B cell (primary cell): ENCODE measurements around the gene PPP2R5E. TPM values are rescaled to one million over a fixed set of nuclear protein-coding genes. Genes with fewer than 3 reads are reported as not detected.

ENCODE experiments used
- ATAC-seq: fragments of 200-7000 bp; cut with Tn5 transposase; one replicate; pipeline ENCODE4 v1.10.0; 2021; ENCODE audit warnings: low read depth, mild to moderate bottlenecking, moderate number of reproducible peaks, moderate library complexity
- CTCF ChIA-PET: fragments of 350-600 bp; sonication (Branson Sonifier 250); formaldehyde crosslinking; loops from one replicate; lab custom pipeline; 2021; ENCODE audit warnings: antibody characterized with exemption, inconsistent platforms; lab: Charles Lee
- POLR2A ChIA-PET: fragments of 350-600 bp; sonication (Branson Sonifier 250); formaldehyde crosslinking; loops from one replicate; lab custom pipeline; 2021; ENCODE audit warnings: antibody characterized with exemption; lab: Charles Lee
- DNase-seq: peaks from one replicate; pipeline ENCODE4 v3.0.0; 2013
- H2AFZ ChIP-seq: 2 replicates; pipeline ENCODE4 v1.6.1; 2012; ENCODE audit warnings: mild to moderate bottlenecking, low read depth, low read length; ENCODE audit not compliant: insufficient read depth, poor library complexity, severe bottlenecking
- H3K27ac ChIP-seq, 2 donors: 1 replicate in 1 of 2; 2 replicates in 1 of 2; pipeline ENCODE4 v1.5.1; 2012 to 2013; ENCODE audit warnings: low read length in 2 of 2, mild to moderate bottlenecking in 2 of 2, moderate library complexity in 1 of 2
- H3K27me3 ChIP-seq, 4 experiments: fragments of 200-600 bp in 1 of 4; sonication (generic) in 1 of 4; replicated peaks in 1 of 4; 1 replicate in 2 of 4; 2 replicates in 2 of 4; pipeline versions ENCODE4 v1.6.1 to v1.7.0; 2013 to 2016; ENCODE audit warnings: low read length in 3 of 4, mild to moderate bottlenecking in 2 of 4, mixed read lengths in 1 of 4, moderate library complexity in 1 of 4; ENCODE audit not compliant: insufficient read depth in 4 of 4, control insufficient read depth in 3 of 4; ENCODE audit errors: control extremely low read depth in 1 of 4
- H3K36me3 ChIP-seq, 2 experiments: replicated peaks in 1 of 2; 1 replicate in 1 of 2; 2 replicates in 1 of 2; pipeline versions ENCODE4 v1.6.1 to v1.7.1; 2013; ENCODE audit warnings: low read length in 1 of 2; ENCODE audit not compliant: insufficient read depth in 2 of 2, control insufficient read depth in 1 of 2; ENCODE audit errors: control extremely low read depth in 1 of 2, extremely low read depth in 1 of 2
- H3K4me1 ChIP-seq, 2 donors: fragments of 200-600 bp in 1 of 2; sonication (generic) in 1 of 2; 1 replicate in 1 of 2; 2 replicates in 1 of 2; pipeline versions ENCODE4 v1.5.1 to v1.6.1; 2013 to 2017; ENCODE audit warnings: low read length in 2 of 2; ENCODE audit not compliant: control insufficient read depth in 2 of 2, insufficient read depth in 2 of 2
- H3K4me2 ChIP-seq: replicated peaks from 2 replicates; pipeline ENCODE3; 2012; ENCODE audit warnings: mild to moderate bottlenecking, low read depth, low read length; ENCODE audit not compliant: poor library complexity, severe bottlenecking
- H3K4me3 ChIP-seq, 5 experiments: fragments of 200-600 bp in 1 of 5; sonication (generic) in 1 of 5; 1 replicate in 3 of 5; 2 replicates in 2 of 5; pipeline versions ENCODE4 v1.5.1 to v1.7.0; 2011 to 2016; ENCODE audit warnings: low read length in 4 of 5, mild to moderate bottlenecking in 4 of 5, low read depth in 2 of 5, control low read depth in 1 of 5, moderate library complexity in 1 of 5; ENCODE audit not compliant: insufficient read depth in 1 of 5; ENCODE audit errors: control extremely low read depth in 1 of 5, extremely low read depth in 1 of 5
- H3K79me2 ChIP-seq: fragments of 200-600 bp; sonication (generic); one replicate; pipeline ENCODE4 v1.6.0; 2016; ENCODE audit warnings: low read length; ENCODE audit not compliant: control insufficient read depth, insufficient read depth
- H3K9ac ChIP-seq: fragments of 200-600 bp; sonication (generic); 2 replicates; pipeline ENCODE4 v1.6.1; 2017; ENCODE audit warnings: mild to moderate bottlenecking, low read length, moderate library complexity
- H3K9me3 ChIP-seq, 3 donors: one replicate each; pipeline versions ENCODE4 v1.6.1 to v1.7.1; 2013; ENCODE audit warnings: low read length in 2 of 3; ENCODE audit not compliant: control insufficient read depth in 2 of 3, insufficient read depth in 1 of 3; ENCODE audit errors: control extremely low read depth in 1 of 3
- H4K20me1 ChIP-seq: 2 replicates; pipeline ENCODE4 v1.6.0; 2012; ENCODE audit warnings: mild to moderate bottlenecking, low read length; ENCODE audit not compliant: insufficient read depth, control insufficient read depth, poor library complexity, severe bottlenecking
- H3K27ac Mint-ChIP-seq: one replicate; pipeline ENCODE4 v1.8.0; 2021; ENCODE audit warnings: mixed read lengths
- H3K27me3 Mint-ChIP-seq: one replicate; pipeline ENCODE4 v1.8.0; 2021; ENCODE audit warnings: mixed read lengths
- H3K4me1 Mint-ChIP-seq: one replicate; pipeline ENCODE4 v1.8.0; 2021; ENCODE audit warnings: mixed read lengths
- H3K4me3 Mint-ChIP-seq: one replicate; pipeline ENCODE4 v1.8.0; 2021; ENCODE audit warnings: mixed read lengths
- H3K9me3 Mint-ChIP-seq: one replicate; pipeline ENCODE4 v1.8.0; 2022; ENCODE audit warnings: mixed read lengths; ENCODE audit not compliant: insufficient read depth
- CTCF ChIP-seq: fragments of 200-600 bp; IDR thresholded peaks from one replicate; pipeline ENCODE4 v1.8.0; 2022; ENCODE audit warnings: antibody characterized with exemption, mild to moderate bottlenecking
- EZH2 ChIP-seq: IDR thresholded peaks from 2 replicates; pipeline ENCODE4 v1.6.1; 2012; ENCODE audit warnings: borderline replicate concordance, low read depth, mild to moderate bottlenecking, moderate library complexity, low read length; ENCODE audit not compliant: insufficient read depth, poor library complexity, severe bottlenecking
- WGBS: methylation state at CpG from one replicate; pipeline ENCODE4 v1.1.5; 2013; ENCODE audit warnings: missing lambda C conversion rate; ENCODE audit not compliant: insufficient coverage; 5-methylcytosine and 5-hydroxymethylcytosine counted together
- intact Hi-C: fragments of 100-400 bp; cut with micrococcal nuclease; formaldehyde crosslinking; loops from one replicate; pipeline ENCODE4 v1.10.0; 2022
- polyA plus RNA-seq: library from polyadenylated mRNA; depleted of rRNA; stranded (reverse); fragments of >200 nt; gene quantifications from 2 replicates; pipeline ENCODE4 v1.2.3, GENCODE V29; 2012
- total RNA-seq, 2 donors: library from RNA; stranded (reverse); fragments of 120-200 nt in 1 of 2; gene quantifications; 1 replicate in 1 of 2; 2 replicates in 1 of 2; pipeline versions ENCODE4 v1.2.3 to v1.2.4, GENCODE V29; 2013 to 2022

Gene PPP2R5E
- total and polyA plus RNA-seq, 2 donors (not counting 1 experiment from before 2014, with no cell fraction given) = 6.3 to 40.6 TPM

- Histone ChIP-seq H3K36me3 (no peaks in the 10 kb centered on the region), H3K4me2 (no peak overlapping the region), H2AFZ (no peak overlapping the region), H3K27ac (no peak overlapping the region), H3K79me2 (peaks cover 85% of the 10 kb centered on the region), H3K9ac (no peak overlapping the region), H3K4me3 (no peak overlapping the region), H4K20me1 (peaks cover 10% of the 10 kb centered on the region), H3K27me3 (no peaks in the 10 kb centered on the region), H3K4me1 (no peaks in the 10 kb centered on the region), H3K9me3 (no peaks in the 10 kb centered on the region)
- 86% methylated on average over 1 of the region's 7 CpGs for WGBS
- TF ChIP-seq EZH2 = no peak
- TF ChIP-seq CTCF = no peak
- Mint-ChIP-seq H3K27me3 (no peaks in the 10 kb centered on the region), H3K4me1 (peaks cover 33% of the 10 kb centered on the region), H3K27ac (no peak overlapping the region), H3K4me3 (no peak overlapping the region), H3K9me3 (no peaks in the 10 kb centered on the region)
- ATAC-seq (no peak), DNase-seq (no peak)
- ChIA-PET CTCF (interaction anchor here (1.2 kb wide), 1 partner anchor 140 kb away, joined by 3 read pairs; no protein-coding TSS in a partner anchor), POLR2A (interaction anchor here (0.6 to 0.7 kb wide), 2 partner anchors 14 to 18 kb away, joined by 3 to 4 read pairs; no protein-coding TSS in a partner anchor)
- intact Hi-C loops = no loop called here
Observed at GRCh38 chr14:63493246-63493645, 49.9 kb downstream of the PPP2R5E start.

- Mint-ChIP-seq H3K27me3 (no peaks in the 10 kb centered on the region), H3K27ac (peak overlapping the region; percentile 54), H3K4me1 (peaks cover 42% of the 10 kb centered on the region), H3K9me3 (no peaks in the 10 kb centered on the region), H3K4me3 (no peak overlapping the region)
- Histone ChIP-seq H3K4me1 (peaks cover 0 to 7% of the 10 kb centered on the region in 2 donors), H2AFZ (no peak overlapping the region), H3K36me3 (no peaks in the 10 kb centered on the region), H3K27ac (no peak overlapping the region), H4K20me1 (peaks cover 13% of the 10 kb centered on the region), H3K27me3 (no peaks in the 10 kb centered on the region), H3K4me3 (no peak overlapping the region), H3K9me3 (no peaks in the 10 kb centered on the region), H3K4me2 (no peak overlapping the region), H3K9ac (no peak overlapping the region), H3K79me2 (peaks cover 88% of the 10 kb centered on the region)
- TF ChIP-seq EZH2 = no peak
- no peak for TF ChIP-seq CTCF
- intact Hi-C loops = no loop called here
- ChIA-PET CTCF (no interaction called here), POLR2A (interaction anchor here (0.6 kb wide), 1 partner anchor 19 kb away, joined by 3 read pairs; no protein-coding TSS in a partner anchor)
- ATAC-seq (no peak), DNase-seq (no peak)
Observed at GRCh38 chr14:63492391-63492790, 50.8 kb downstream of the PPP2R5E start.
